Heart left ventricle (tissue), 16 donors: ENCODE results near the gene TMEM106C. TPM values are rescaled to one million over a fixed set of nuclear protein-coding genes. Genes with fewer than 3 reads are reported as not detected.

Experiments used
- ATAC-seq, 4 donors: fragments of 200-7000 bp; cut with Tn5 transposase; one replicate each; pipeline ENCODE4 v1.9.1; 2020 to 2022; ENCODE audit warnings: moderate library complexity in 4 of 4, mild to moderate bottlenecking in 3 of 4, moderate number of reproducible peaks in 1 of 4
- DNase-seq, 5 donors: peaks; one replicate each; pipeline ENCODE4 v3.0.0-alpha.2; 2020
- H3K27ac ChIP-seq, 12 donors: fragments of 200-600 bp; sonication (generic) in 4 of 12; one replicate each; pipeline versions ENCODE4 v1.5.0 to v1.8.0; 2016 to 2022; ENCODE audit warnings: mild to moderate bottlenecking in 2 of 12
- H3K27me3 ChIP-seq, 9 donors: fragments of 200-600 bp; sonication (generic) in 2 of 9; one replicate each; pipeline versions ENCODE4 v1.5.1 to v1.8.0; 2016 to 2022; ENCODE audit warnings: mild to moderate bottlenecking in 3 of 9
- H3K36me3 ChIP-seq, 9 donors: fragments of 200-600 bp; sonication (generic) in 2 of 9; one replicate each; pipeline versions ENCODE4 v1.5.0 to v1.8.0; 2018 to 2022; ENCODE audit warnings: mild to moderate bottlenecking in 2 of 9
- H3K4me1 ChIP-seq, 12 donors: fragments of 200-600 bp; sonication (generic) in 4 of 12; one replicate each; pipeline versions ENCODE4 v1.5.0 to v1.8.0; 2016 to 2022; ENCODE audit warnings: mild to moderate bottlenecking in 3 of 12
- H3K4me3 ChIP-seq, 12 donors: fragments of 200-600 bp; sonication (generic) in 4 of 12; one replicate each; pipeline versions ENCODE4 v1.5.0 to v1.8.0; 2017 to 2022; ENCODE audit warnings: mild to moderate bottlenecking in 9 of 12, moderate library complexity in 4 of 12
- H3K9me3 ChIP-seq, 12 donors: fragments of 200-600 bp; sonication (generic) in 4 of 12; one replicate each; pipeline versions ENCODE4 v1.5.0 to v1.8.0; 2016 to 2022; ENCODE audit warnings: mild to moderate bottlenecking in 1 of 12
- CTCF ChIP-seq, 12 donors: fragments of 200-600 bp; sonication (generic) in 4 of 12; IDR thresholded peaks; one replicate each; pipeline versions ENCODE4 v1.5.0 to v1.8.0; 2018 to 2022; ENCODE audit warnings: antibody characterized with exemption in 12 of 12, mild to moderate bottlenecking in 5 of 12
- POLR2A ChIP-seq, 2 donors: fragments of 450-650 bp; IDR thresholded peaks; one replicate each; pipeline ENCODE4 v1.6.1; 2017; ENCODE audit warnings: antibody characterized with exemption in 2 of 2, mild to moderate bottlenecking in 2 of 2, moderate library complexity in 2 of 2
- WGBS, 4 donors: extraction: QIAGEN DNeasy Blood & Tissue Kit in 2 of 4; methylation state at CpG; one replicate each; pipeline versions ENCODE4 v1.1.5 to v1.1.7; 2013 to 2018; 5-methylcytosine and 5-hydroxymethylcytosine counted together
- intact Hi-C, 10 donors: fragments of 100-400 bp; cut with DNase I; formaldehyde crosslinking; loops; one replicate each; pipeline versions ENCODE4 v1.11.1 to v1.14.2; 2022
- polyA plus RNA-seq, 2 donors: library from polyadenylated mRNA; stranded (reverse); fragments of 200-250 nt; gene quantifications; one replicate each; pipeline ENCODE4 v1.2.3, GENCODE V29; 2013
- total RNA-seq, 9 donors: library from RNA; depleted of rRNA in 2 of 9; stranded (reverse); fragments of >200 nt in 2 of 9; fragmentation: NEBNext Ultra II Directional in 3 of 9; extraction: Animal tissue kit (Norgen Biotek cat#: 25700) in 3 of 9; gene quantifications; one replicate each; pipeline versions ENCODE4 v1.1.0 to v1.2.4, GENCODE V29; 2016 to 2023
- donor health status: ischemic (EF 13 %, LVEDD 7.1; RV severe dilation, severe dysfunction).
- donor health status: healthy with polysubstance abuse.
- donor health status: DM: no; HTN: yes; CAD: no.
- donor health status: DM: no; HTN: no; CAD: no.
- donor health status: ischemic (EF 25% LVEDD 6.9; RV normal size, moderate dysfunction).
- donor health status: ischemic (EF 25% LVEDD 5.7; RV mildly dilated, moderate dysfunction).
- donor health status: healthy.
- donor health status: DM: yes; HTN: yes; CAD: no.
- donor health status: ischemic (EF 35%, LVEDD 5.7; RV mildly dilated, moderate dysfunction).
- donor health status: nonischemic (EF 11% LVEDD 7.7; RV severe dilation, severe dysfunction).
- donor health status: DM: yes; HTN: yes; CAD: no.
- donor health status: PGD.
- donor health status: ischemic (EF 29% LVEDD 5.4; RV normal size, mild dysfunction).
- donor health status: nonischemic (EF 23%, LVEDD 6.1; RV moderate dilation, normal function).

TMEM106C gene
- total and polyA plus RNA-seq, 11 donors, result 23.0 to 66.6 (median 50.0) TPM

GRCh38 chr12:47938594-47938993 is 24.8 kb upstream of the TMEM106C start:
- 57 to 90% (median 66%) methylated on average over 1 to 4 of the region's 4 CpGs for WGBS, 4 donors

GRCh38 chr12:47939009-47939601 is 24.3 kb upstream of the TMEM106C start:
- WGBS, 4 donors, result 47 to 61% (median 53%) methylated on average over 6 of the region's 6 CpGs
- DNase-seq, result peak in 4 of 5 donors; percentile 60 to 87 (median 72)
- peaks cover 0 to 20% (median 7%) of the 10 kb centered on the region in 12 donors for H3K4me1 ChIP-seq
- H3K9me3 ChIP-seq, result no peaks in the 10 kb centered on the region
- H3K27me3 ChIP-seq, result peaks cover 0 to 13% (median 6%) of the 10 kb centered on the region in 9 donors
- peak; percentile 75 to 83 (median 80) for ATAC-seq
- no peaks in the 10 kb centered on the region for H3K36me3 ChIP-seq
- no peak for TF ChIP-seq POLR2A (IDR thresholded peaks at IDR 0.05)
- no peak overlapping the region for H3K4me3 ChIP-seq
- intact Hi-C loops, result no loop called here
- no peak overlapping the region for H3K27ac ChIP-seq

More at GRCh38 chr12:47938594-47938993, 24.8 kb upstream of the TMEM106C start:
- DNase-seq (no peak), ATAC-seq (no peak)
- Histone ChIP-seq H3K4me3 (no peak overlapping the region), H3K36me3 (no peaks in the 10 kb centered on the region), H3K27me3 (peaks cover 0 to 13% (median 6%) of the 10 kb centered on the region in 9 donors), H3K9me3 (no peaks in the 10 kb centered on the region), H3K4me1 (peaks cover 0 to 20% (median 7%) of the 10 kb centered on the region in 12 donors), H3K27ac (no peak overlapping the region)
- TF ChIP-seq CTCF (IDR thresholded peaks at IDR 0.05) (no peak), POLR2A (IDR thresholded peaks at IDR 0.05) (no peak)
- intact Hi-C loops, result no loop called here

- Histone ChIP-seq H3K36me3 (no peaks in the 10 kb centered on the region), H3K9me3 (no peaks in the 10 kb centered on the region), H3K4me1 (peaks cover 0 to 12% (median 0%) of the 10 kb centered on the region in 12 donors), H3K4me3 (no peak overlapping the region), H3K27ac (no peak overlapping the region), H3K27me3 (peaks cover 0 to 13% (median 6%) of the 10 kb centered on the region in 9 donors)
- DNase-seq (no peak), ATAC-seq (no peak)
- intact Hi-C loops, result loop anchor here in 2 of 10 donors (10.0 kb wide), 1 partner anchor 226 kb away; no protein-coding TSS in a partner anchor
- TF ChIP-seq POLR2A (IDR thresholded peaks at IDR 0.05), result no peak
- TF ChIP-seq CTCF (IDR thresholded peaks at IDR 0.05), result no peak
- 90 to 94% (median 91%) methylated on average over 10 of the region's 10 CpGs for WGBS, 4 donors
Measured at GRCh38 chr12:47940773-47941474, 22.5 kb upstream of the TMEM106C start.

- Histone ChIP-seq H3K36me3 (no peaks in the 10 kb centered on the region), H3K4me3 (no peak overlapping the region), H3K4me1 (peaks cover 0 to 12% (median 0%) of the 10 kb centered on the region in 12 donors), H3K9me3 (no peaks in the 10 kb centered on the region), H3K27me3 (peaks cover 0 to 13% (median 6%) of the 10 kb centered on the region in 9 donors), H3K27ac (no peak overlapping the region)
- no peak for TF ChIP-seq POLR2A (IDR thresholded peaks at IDR 0.05)
- TF ChIP-seq CTCF (IDR thresholded peaks at IDR 0.05), result no peak
- DNase-seq (no peak), ATAC-seq (no peak)
- 79 to 83% (median 80%) methylated on average over 9 of the region's 9 CpGs for WGBS, 4 donors
- intact Hi-C loops, result loop anchor here in 2 of 10 donors (10.0 kb wide), 1 partner anchor 227 kb away; no protein-coding TSS in a partner anchor
Measured at GRCh38 chr12:47941475-47941780, 22.0 kb upstream of the TMEM106C start.
